ENCODE data around the gene CTCFL.
A peak's percentile ranks its signal among the peaks of the same experiment; 100 is the strongest.

The CTCFL gene

GRCh38 chr20:57524511-57525176 is at the start of gene CTCFL:
Gene CTCFL, minus strand, starts transcription at chr20:57525140. Its CDS starts 935 bp downstream, at chr20:57524205.
- DNase-seq (ENCODE audit: low read depth) = no peak
- TF ChIP-seq CTCF (IDR thresholded peaks at IDR 0.05; ENCODE audit: low read depth, low read length, missing control alignments) = no peak
- no peak within 1 kb of the TSS for H3K4me3 ChIP-seq (ENCODE audit: low read depth, low read length)

- no peak for DNase-seq (ENCODE audit: low read depth)
- H3K4me3 ChIP-seq (ENCODE audit: low read depth, low read length) = no peak overlapping the region
- peak; percentile 51 for TF ChIP-seq CTCF (IDR thresholded peaks at IDR 0.05; ENCODE audit: low read depth, low read length, missing control alignments)
Observed at GRCh38 chr20:57573894-57574293, 49.0 kb upstream of the CTCFL start.

DNA sequence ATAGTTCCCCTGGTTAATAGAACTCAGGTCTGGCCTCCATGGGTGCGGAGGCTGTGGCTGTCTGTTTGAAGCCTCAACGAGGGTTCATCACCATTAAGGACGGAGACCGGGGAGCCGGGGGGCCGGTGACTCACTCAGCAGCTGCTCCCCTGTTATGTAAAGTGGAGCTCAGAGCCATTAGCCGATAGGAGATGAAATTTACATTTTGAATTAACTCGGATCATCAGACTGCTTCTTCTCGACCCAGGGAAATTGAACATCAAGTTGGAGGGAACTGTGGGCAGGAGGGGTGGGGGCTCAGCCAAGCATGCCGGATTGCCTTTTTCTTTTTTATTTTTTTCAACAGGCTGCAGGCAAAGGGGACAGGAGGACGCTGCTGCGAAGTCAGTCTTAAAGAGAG is 48.3 kb upstream of the CTCFL start:
- no peak for DNase-seq (ENCODE audit: low read depth)
- H3K4me3 ChIP-seq (ENCODE audit: low read depth, low read length) = no peak overlapping the region
- TF ChIP-seq CTCF (IDR thresholded peaks at IDR 0.05; ENCODE audit: low read depth, low read length, missing control alignments) = no peak

DNA sequence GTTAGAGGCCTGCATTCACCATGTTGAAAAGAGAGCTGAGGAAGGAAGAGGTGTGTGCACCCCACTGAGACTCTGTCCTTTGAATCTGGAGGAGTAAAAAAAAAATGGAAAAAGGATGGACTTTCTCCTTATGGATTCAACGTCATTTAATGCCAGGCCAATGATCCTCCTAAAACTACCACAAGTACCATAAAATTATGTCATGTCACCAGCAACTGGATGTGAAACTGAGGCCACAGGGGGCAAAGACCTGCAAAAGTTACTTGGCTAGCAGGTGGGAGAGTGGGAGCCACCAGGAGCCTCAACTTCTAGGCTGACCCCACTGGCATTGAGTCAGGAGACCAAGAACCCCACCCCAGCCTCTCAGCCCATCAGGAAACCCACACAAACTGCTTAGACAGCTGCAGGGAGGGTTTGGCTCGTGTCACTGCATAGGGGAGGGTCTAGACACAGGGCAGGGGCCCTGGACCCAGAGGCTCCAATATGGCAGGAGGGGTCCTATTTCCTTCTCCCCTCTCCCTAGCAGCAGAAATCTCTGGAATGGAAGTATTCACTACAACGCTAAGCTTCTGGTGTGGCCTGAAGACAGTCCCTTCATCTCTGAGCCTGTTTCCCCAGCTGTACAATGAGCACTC is 47.0 kb upstream of the CTCFL start:
- no peak for DNase-seq (ENCODE audit: low read depth)
- no peak overlapping the region for H3K4me3 ChIP-seq (ENCODE audit: low read depth, low read length)
- TF ChIP-seq CTCF (IDR thresholded peaks at IDR 0.05; ENCODE audit: low read depth, low read length, missing control alignments) = no peak

DNA sequence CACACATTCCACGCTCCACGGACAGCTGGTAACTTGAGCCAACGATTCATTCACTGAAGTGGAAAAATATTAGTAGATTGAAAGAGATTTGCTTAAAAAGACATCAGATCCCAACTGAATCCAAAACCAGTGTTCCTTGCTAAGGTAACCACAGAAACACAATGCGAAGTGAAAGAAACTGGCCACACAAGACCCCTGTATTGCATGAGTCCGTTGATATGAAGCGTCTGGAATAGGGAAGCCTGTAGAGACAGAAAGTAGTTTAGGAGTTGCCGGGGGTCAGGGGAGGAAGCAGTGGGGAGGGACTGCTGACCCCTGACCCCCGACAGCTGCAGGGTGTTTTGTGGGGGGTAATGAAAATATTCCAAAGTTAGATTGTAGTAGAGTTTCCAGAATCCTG is 46.0 kb upstream of the CTCFL start:
- TF ChIP-seq CTCF (IDR thresholded peaks at IDR 0.05; ENCODE audit: low read depth, low read length, missing control alignments) = no peak
- no peak overlapping the region for H3K4me3 ChIP-seq (ENCODE audit: low read depth, low read length)

GRCh38 chr20:57570145-57570850 is 45.4 kb upstream of the CTCFL start:
- TF ChIP-seq CTCF (IDR thresholded peaks at IDR 0.05; ENCODE audit: low read depth, low read length, missing control alignments) = no peak
- no peak for DNase-seq (ENCODE audit: low read depth)
- no peak overlapping the region for H3K4me3 ChIP-seq (ENCODE audit: low read depth, low read length)

More for the DNA sequence above, 46.0 kb upstream of the CTCFL start:
- DNase-seq (ENCODE audit: low read depth) = no peak

All from GM12864 (cell line).